Loucy (cell line): Measurements from ENCODE around the gene ILF3.

Source experiments
- H2AFZ ChIP-seq: fragments of 200-600 bp; sonication (generic); 2 replicates; pipeline ENCODE4 v1.6.0; 2016; ENCODE audit warnings: antibody characterized with exemption, mild to moderate bottlenecking, low read length, moderate library complexity
- H3F3A ChIP-seq: fragments of 200-600 bp; 2 replicates; pipeline ENCODE4 v1.6.0; 2016; ENCODE audit warnings: antibody characterized with exemption, low read depth, mild to moderate bottlenecking
- H3K27me3 ChIP-seq: fragments of 200-600 bp; sonication (generic); 2 replicates; pipeline ENCODE4 v1.6.1; 2014; ENCODE audit warnings: low read length, mild to moderate bottlenecking; ENCODE audit not compliant: insufficient read depth, poor library complexity, severe bottlenecking
- H3K36me3 ChIP-seq: fragments of 200-600 bp; sonication (generic); 2 replicates; pipeline ENCODE4 v1.6.1; 2016; ENCODE audit warnings: low read length; ENCODE audit not compliant: insufficient read depth
- H3K4me1 ChIP-seq: fragments of 200-600 bp; sonication (generic); 2 replicates; pipeline ENCODE4 v1.5.1; 2014; ENCODE audit warnings: low read length, mild to moderate bottlenecking; ENCODE audit not compliant: insufficient read depth, poor library complexity, severe bottlenecking
- H3K4me2 ChIP-seq: fragments of 200-600 bp; sonication (generic); 2 replicates; pipeline ENCODE4 v1.6.0; 2014; ENCODE audit warnings: antibody characterized with exemption, low read length, low read depth, mild to moderate bottlenecking; ENCODE audit not compliant: poor library complexity, severe bottlenecking
- H3K4me3 ChIP-seq: fragments of 200-600 bp; sonication (generic); 2 replicates; pipeline ENCODE4 v1.5.1; 2014; ENCODE audit warnings: low read length, mild to moderate bottlenecking, mixed read lengths; ENCODE audit not compliant: poor library complexity, severe bottlenecking
- H3K79me2 ChIP-seq: fragments of 200-600 bp; sonication (generic); 2 replicates; pipeline ENCODE4 v1.6.1; 2014; ENCODE audit warnings: low read length; ENCODE audit not compliant: insufficient read depth
- H3K9ac ChIP-seq: fragments of 200-600 bp; sonication (generic); 2 replicates; pipeline ENCODE4 v1.6.0; 2014; ENCODE audit warnings: mild to moderate bottlenecking, low read depth, low read length, moderate library complexity; ENCODE audit not compliant: poor library complexity, severe bottlenecking
- H3K9me2 ChIP-seq: fragments of 200-600 bp; sonication (generic); replicated peaks from 2 replicates; pipeline ENCODE4 v1.6.1; 2016; ENCODE audit warnings: low read depth, low read length, mixed read lengths
- H3K9me3 ChIP-seq: fragments of 200-600 bp; sonication (generic); 2 replicates; pipeline ENCODE4 v1.6.1; 2014; ENCODE audit warnings: mild to moderate bottlenecking, antibody characterized with exemption, low read length, low read depth; ENCODE audit not compliant: insufficient read depth
- H4K20me1 ChIP-seq: fragments of 200-600 bp; sonication (generic); 2 replicates; pipeline ENCODE4 v1.6.0; 2014; ENCODE audit warnings: antibody characterized with exemption, low read length, mild to moderate bottlenecking; ENCODE audit not compliant: insufficient read depth, poor library complexity, severe bottlenecking
- CTCF ChIP-seq: fragments of 200-600 bp; sonication (generic); conservative IDR thresholded peaks from 2 replicates; pipeline ENCODE4 v1.5.1; 2014; ENCODE audit warnings: mild to moderate bottlenecking, antibody characterized with exemption, low read length
- EZH2phosphoT487 ChIP-seq: fragments of 200-600 bp; IDR thresholded peaks from 2 replicates; pipeline ENCODE4 v1.6.1; 2018; ENCODE audit warnings: antibody characterized with exemption, mild to moderate bottlenecking, moderate library complexity, borderline replicate concordance

The ILF3 gene

DNA sequence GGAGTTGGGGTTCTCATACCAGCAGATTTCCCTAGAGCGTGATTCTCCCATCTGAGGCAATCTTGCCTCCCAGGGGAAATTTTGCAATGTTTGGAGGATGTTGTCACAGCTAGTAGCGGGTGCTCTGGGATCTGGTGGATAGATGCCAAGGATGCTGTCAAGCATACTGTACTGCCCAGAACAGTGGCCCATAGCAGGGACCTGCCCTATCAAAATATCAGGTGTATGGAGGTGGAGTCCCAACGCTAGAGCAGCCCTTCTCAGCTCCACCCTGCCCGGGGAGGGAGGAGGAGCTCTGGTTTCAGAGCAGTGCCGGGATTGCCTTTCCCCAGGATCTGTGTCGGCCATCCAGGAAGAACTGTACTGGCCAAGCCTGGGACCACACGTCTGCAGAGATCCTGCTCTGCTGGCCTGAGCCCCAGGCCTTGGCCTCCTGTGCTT, 36.2 kb downstream of the ILF3 start:
- H3F3A ChIP-seq, result 0 out of 2 replicates have a peak, but pooled peaks cover 3% of the 10 kb centered on the region
- no peaks in the 10 kb centered on the region for H3K9me3 ChIP-seq
- H4K20me1 ChIP-seq, result peaks cover 27% of the 10 kb centered on the region
- H3K36me3 ChIP-seq, result peaks cover 74% of the 10 kb centered on the region; the same call in 1 of the 2 replicates
- H3K9me2 ChIP-seq, result no peaks in the 10 kb centered on the region
- no peaks in the 10 kb centered on the region for H3K27me3 ChIP-seq
- no peak for TF ChIP-seq CTCF
- TF ChIP-seq EZH2phosphoT487, result no peak
- no peak overlapping the region for H3K9ac ChIP-seq
- no peak overlapping the region for H3K4me2 ChIP-seq
- no peak overlapping the region for H3K4me3 ChIP-seq
- no peaks in the 10 kb centered on the region for H3K4me1 ChIP-seq
- H2AFZ ChIP-seq, result no peak overlapping the region
- no peaks in the 10 kb centered on the region for H3K79me2 ChIP-seq

DNA sequence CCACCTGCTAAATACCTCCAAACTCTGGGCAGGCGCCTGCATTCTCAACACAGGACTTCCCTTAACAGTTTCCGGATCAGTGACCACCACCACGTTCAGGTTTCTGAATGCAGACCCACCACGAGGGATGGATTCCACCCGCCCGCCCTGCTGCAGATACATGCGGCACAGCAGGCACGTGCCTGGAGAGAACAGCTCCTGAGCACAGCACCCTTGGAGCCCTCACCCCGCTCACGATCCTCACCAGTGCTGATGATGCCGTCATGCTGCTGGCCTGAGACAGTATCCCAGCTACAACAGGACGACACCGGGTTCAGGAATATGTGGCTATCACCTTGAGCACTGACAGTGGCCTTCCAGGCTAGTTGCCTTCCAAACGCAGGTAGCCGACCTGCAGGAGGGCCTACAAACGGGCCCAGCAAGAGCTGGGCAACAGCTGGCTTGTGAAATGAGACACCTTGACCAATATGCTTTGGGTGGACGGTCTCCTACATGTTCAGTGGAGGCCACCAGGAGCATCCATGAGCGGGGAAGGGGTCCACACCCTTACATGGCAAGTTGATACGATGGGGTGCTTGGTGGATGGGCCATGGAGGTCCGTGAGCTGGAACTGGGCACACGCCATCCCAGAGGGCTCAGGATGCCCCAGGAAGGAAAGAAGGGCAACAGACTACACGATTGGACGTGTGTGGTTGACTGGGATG, 37.2 kb downstream of the ILF3 start:
- H3K4me1 ChIP-seq, result no peaks in the 10 kb centered on the region
- H4K20me1 ChIP-seq, result peaks cover 24% of the 10 kb centered on the region
- no peak overlapping the region for H3K4me2 ChIP-seq
- no peaks in the 10 kb centered on the region for H3K27me3 ChIP-seq
- H3K4me3 ChIP-seq, result no peak overlapping the region
- TF ChIP-seq CTCF (no peak), EZH2phosphoT487 (no peak)
- no peaks in the 10 kb centered on the region for H3K9me2 ChIP-seq
- H3F3A ChIP-seq, result 0 out of 2 replicates have a peak, but pooled peaks cover 3% of the 10 kb centered on the region
- no peaks in the 10 kb centered on the region for H3K79me2 ChIP-seq
- H2AFZ ChIP-seq, result no peak overlapping the region
- no peaks in the 10 kb centered on the region for H3K9me3 ChIP-seq
- peaks cover 65% of the 10 kb centered on the region; the same call in 1 of the 2 replicates for H3K36me3 ChIP-seq
- no peak overlapping the region for H3K9ac ChIP-seq

GRCh38 chr19:10691883-10692282, 37.7 kb downstream of the ILF3 start:
- H3K4me3 ChIP-seq, result no peak overlapping the region
- H3F3A ChIP-seq, result 0 out of 2 replicates have a peak, but pooled peaks cover 3% of the 10 kb centered on the region
- H3K4me1 ChIP-seq, result no peaks in the 10 kb centered on the region
- H3K9ac ChIP-seq, result no peak overlapping the region
- peaks cover 59% of the 10 kb centered on the region; the same call in 1 of the 2 replicates for H3K36me3 ChIP-seq
- H3K9me2 ChIP-seq, result no peaks in the 10 kb centered on the region
- H2AFZ ChIP-seq, result no peak overlapping the region
- H3K4me2 ChIP-seq, result no peak overlapping the region
- H4K20me1 ChIP-seq, result peaks cover 19% of the 10 kb centered on the region
- TF ChIP-seq EZH2phosphoT487, result no peak
- H3K79me2 ChIP-seq, result no peaks in the 10 kb centered on the region
- H3K9me3 ChIP-seq, result no peaks in the 10 kb centered on the region
- H3K27me3 ChIP-seq, result no peaks in the 10 kb centered on the region
